Hematopoietic multipotent progenitor cell treated with erythropoietin and hydrocortisone succinate and interleukin-3 and kit ligand, for 17 days (in vitro differentiated cells): Measurements from ENCODE around the gene BMPER.

Experiments
- DNase-seq: peaks from one replicate; pipeline ENCODE4 v3.0.0-alpha.2; 2015; ENCODE audit warnings: low spot score

BMPER gene

GRCh38 chr7:34096198-34096651, 190.9 kb downstream of the BMPER start:
- DNase-seq: no peak

DNA sequence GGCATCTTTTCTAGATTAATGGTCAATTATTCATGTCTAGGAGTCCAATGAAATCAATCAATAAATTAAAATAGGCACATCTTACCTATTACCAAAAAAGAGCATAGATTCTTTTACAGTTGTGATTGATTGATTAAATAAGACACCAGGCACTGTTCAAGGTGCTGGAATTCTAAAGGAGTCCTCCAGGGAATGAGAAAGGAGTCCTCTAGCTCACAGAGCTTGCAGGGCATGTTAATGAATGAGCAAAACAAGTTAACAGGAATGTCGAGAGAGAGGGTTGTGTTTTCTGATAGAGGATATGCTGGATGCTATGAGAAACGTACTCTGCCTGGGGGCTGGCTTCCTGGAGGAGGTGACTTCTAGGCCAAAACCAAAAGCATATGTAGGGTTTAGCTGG, 191.4 kb downstream of the BMPER start:
- no peak for DNase-seq

GRCh38 chr7:34100661-34101060, 195.3 kb downstream of the BMPER start:
- no peak for DNase-seq

GRCh38 chr7:34104115-34104514, 198.8 kb downstream of the BMPER start:
- no peak for DNase-seq

DNA sequence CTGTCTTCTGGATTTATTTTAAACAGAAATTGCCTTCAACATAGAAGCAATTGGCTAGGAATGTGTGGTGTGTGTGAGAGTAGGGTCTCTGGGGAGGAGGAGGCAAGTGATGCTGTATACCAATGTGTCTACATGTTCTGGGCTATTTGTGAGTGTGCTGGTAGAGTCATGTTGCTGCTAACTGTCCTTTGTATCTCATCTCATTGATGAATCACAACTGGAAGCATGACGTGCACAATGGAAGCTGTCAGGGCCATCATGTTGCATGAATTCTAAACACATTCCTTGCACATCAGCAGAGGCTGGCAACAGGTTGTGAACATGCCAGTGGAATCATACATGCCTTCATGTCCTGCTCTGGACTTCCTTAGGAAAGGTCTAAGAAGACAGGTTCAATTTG, 199.7 kb downstream of the BMPER start:
- no peak for DNase-seq

GRCh38 chr7:34107276-34107675, 201.9 kb downstream of the BMPER start:
- no peak for DNase-seq

- DNase-seq: no peak
These were observed 202.8 kb downstream of the BMPER start for GRCh38 chr7:34108165-34108564.

- no peak for DNase-seq
These were observed 204.8 kb downstream of the BMPER start for GRCh38 chr7:34109936-34110780.

GRCh38 chr7:34111031-34111430, 205.7 kb downstream of the BMPER start:
- DNase-seq: no peak

- no peak for DNase-seq
These were observed 210.2 kb downstream of the BMPER start for GRCh38 chr7:34115503-34115902.

- DNase-seq: no peak
These were observed 212.2 kb downstream of the BMPER start for GRCh38 chr7:34117573-34117972.

DNA sequence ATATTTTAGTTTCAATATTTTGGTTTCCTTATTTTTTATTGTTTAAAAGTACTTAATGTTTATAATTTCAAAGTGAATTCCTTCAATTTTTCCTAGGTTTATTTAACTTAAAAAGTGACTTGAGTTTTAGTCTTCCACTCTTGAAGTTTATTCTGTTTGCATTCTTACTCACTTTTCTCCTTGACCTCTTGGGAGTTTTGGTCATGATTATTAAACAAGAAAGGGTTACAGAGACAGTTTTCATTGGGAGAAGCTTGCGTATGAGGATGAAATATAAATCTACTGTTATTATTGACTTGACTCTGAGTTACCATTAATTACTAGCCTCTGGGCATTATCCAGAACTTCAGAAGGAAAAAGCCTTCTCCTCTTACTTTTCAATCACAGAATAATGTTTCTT, 216.0 kb downstream of the BMPER start:
- no peak for DNase-seq

- DNase-seq: no peak
These were observed 218.0 kb downstream of the BMPER start for GRCh38 chr7:34123316-34123715.

DNA sequence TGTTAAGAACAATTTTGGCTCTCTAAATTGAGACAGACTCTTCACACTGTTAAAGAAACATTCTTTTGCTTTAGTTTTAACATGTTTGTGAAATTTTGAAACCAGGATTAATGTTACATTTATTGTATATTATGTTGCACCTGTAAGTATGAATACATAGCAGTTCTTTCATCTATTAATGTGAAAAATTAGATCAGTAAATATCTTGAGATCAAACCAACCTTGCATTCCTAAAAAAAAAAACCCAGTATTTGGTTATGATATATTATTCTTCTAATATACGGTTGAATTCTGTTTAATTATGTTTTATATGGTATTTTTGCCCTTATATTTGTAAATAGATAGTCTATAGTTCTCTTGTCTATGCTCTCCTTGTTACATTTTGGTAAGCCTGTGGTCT, 219.4 kb downstream of the BMPER start:
- DNase-seq: no peak

GRCh38 chr7:34128762-34129161, 223.4 kb downstream of the BMPER start:
- DNase-seq: no peak

DNA sequence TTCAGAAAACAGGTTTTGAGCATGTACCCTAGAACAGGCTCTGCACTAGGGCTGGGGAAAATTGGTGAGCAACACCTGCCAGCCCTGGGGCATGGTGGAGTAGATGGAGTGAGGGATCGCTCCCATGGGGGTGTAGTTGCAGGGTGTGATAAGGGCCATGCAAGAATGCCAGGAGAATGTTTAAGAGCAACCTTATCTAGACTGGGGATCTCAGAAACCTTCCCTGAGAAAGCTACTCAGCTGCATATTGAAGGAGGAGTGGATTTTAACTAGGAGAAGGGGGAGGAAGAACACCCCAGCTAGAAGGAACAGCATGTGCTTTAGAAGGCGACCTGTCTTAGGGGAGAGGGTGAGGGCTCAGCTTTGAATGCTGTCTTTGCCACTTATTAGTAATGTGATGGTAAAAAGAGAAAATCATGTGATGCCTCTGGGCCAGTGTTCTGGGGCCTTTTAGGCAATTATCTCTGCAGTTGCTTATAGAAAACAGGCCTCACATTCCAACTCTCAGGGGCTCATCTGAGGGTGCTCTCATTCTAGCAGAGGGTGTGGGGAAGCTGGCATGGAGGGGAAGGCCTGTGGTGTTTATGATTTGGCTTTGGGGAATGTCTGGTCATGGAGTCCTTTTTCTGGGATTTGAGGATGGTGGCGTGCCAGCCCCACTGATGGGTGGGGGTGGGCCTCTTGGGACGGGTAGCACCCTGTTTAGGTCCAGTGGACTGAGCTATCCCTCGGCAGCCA, 225.4 kb downstream of the BMPER start:
- DNase-seq: no peak

GRCh38 chr7:34131371-34131770, 226.0 kb downstream of the BMPER start:
- DNase-seq: no peak

DNA sequence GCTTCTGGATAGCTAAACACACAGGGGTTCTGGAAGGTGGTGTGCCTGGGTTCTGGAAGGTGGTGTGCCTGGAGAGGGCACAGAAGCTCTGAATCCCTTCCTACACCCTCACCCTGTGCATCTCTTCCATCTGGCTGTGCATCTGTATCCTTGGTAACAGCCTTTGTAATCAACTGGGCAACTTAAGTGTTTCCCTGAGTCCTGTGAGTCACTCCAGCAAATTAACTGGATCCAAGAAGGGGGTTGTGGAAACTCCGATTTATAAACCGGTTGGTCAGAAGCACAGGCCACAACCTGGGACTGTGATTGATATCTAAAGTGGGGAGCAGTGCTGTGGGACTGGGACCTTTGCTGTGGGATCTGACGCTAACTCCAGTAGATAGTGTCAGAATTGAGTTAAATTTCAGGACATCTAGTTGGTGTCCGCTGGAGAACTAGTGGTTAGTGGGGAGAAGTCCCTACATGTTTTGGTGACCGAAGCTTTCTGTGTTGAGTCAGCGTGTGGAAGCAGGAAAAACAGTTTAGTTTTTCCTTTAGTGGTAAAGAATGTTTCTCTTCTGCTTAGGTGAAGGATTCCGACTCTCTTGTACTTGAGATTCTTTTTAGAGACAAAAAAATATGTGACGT, 228.1 kb downstream of the BMPER start:
- no peak for DNase-seq

- no peak for DNase-seq
These were observed 228.8 kb downstream of the BMPER start for GRCh38 chr7:34133983-34134782.

DNA sequence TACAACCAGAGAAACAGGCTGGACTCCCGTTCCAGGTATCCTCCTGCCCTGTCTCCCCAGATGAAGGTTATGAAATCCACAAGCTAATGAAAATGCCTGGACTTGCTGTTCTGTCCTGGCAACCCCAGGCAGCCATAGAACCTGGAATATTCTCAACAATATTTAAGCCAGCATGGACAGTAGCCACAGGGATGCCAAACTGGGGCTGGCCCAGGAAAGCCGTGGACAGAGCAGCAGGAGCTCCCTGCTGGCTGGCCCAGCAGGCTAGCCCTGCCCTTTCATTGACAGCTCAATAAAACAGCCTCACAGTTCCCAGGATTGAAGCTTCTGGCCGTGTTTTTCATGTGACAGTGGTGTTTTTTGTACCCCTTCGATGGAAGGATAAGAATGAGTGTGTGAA, 230.6 kb downstream of the BMPER start:
- DNase-seq: no peak

DNA sequence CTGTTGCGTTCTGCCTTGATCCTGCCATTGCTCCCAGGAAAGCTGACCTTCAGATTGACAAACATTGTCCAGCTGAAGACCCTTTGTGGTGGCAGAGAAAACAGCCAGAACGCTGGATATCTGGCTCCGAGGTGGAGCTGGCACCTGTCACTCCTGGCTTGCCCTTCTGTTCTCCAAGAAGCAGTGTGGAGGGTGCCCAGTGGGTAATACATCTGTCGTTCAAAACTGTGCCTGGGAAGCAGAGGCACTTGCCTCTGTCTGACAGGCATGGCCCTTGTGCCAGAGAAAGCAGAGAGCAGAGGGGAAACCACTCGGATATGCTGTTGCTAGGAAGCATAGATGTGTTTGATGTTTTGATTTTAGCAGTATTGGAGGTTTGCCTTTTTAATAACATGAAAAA, 231.4 kb downstream of the BMPER start:
- no peak for DNase-seq

- no peak for DNase-seq
These were observed 231.8 kb downstream of the BMPER start for GRCh38 chr7:34137176-34137575.
